ENCODE data around the gene CD22.

- TF ChIP-seq MYB (IDR thresholded peaks at IDR 0.05; ENCODE audit: borderline replicate concordance, low read depth, low read length) = no peak
- TF ChIP-seq FOS (IDR thresholded peaks at IDR 0.05; ENCODE audit: borderline replicate concordance, extremely low read depth, insufficient read length) = no peak
- no peak for TF ChIP-seq CTCF (IDR thresholded peaks at IDR 0.05 in 2 of 3, conservative IDR thresholded peaks at IDR 0.05 in 1 of 3; ENCODE audit: control insufficient read depth in 2 of 3, extremely low read depth in 1 of 3, insufficient read depth in 1 of 3, low read depth in 3 of 3, low read length in 3 of 3)
- TF ChIP-seq POLR2AphosphoS5 (IDR thresholded peaks at IDR 0.05; ENCODE audit: low read length) = no peak
- TF ChIP-seq EP300 (IDR thresholded peaks at IDR 0.05; ENCODE audit: borderline replicate concordance in 1 of 2, control insufficient read depth in 1 of 2, low read depth in 2 of 2, low read length in 2 of 2) = no peak
- no peak for TF ChIP-seq POLR2A (IDR thresholded peaks at IDR 0.05; ENCODE audit: low read depth, low read length)
- TF ChIP-seq RUNX3 (IDR thresholded peaks at IDR 0.05; ENCODE audit: low read length) = no peak
- TF ChIP-seq NR2C2 (IDR thresholded peaks at IDR 0.05; ENCODE audit: borderline replicate concordance, control insufficient read depth, insufficient read length, low read depth) = no peak
- no peak for TF ChIP-seq MXI1 (IDR thresholded peaks at IDR 0.05; ENCODE audit: low read depth, low read length)
- no peak for TF ChIP-seq MYC (IDR thresholded peaks at IDR 0.05; ENCODE audit: insufficient read depth, insufficient read length, insufficient replicate concordance, low read length, severe bottlenecking)
- TF ChIP-seq BACH1 (IDR thresholded peaks at IDR 0.05; ENCODE audit: borderline replicate concordance) = no peak
- no peak for TF ChIP-seq SMARCA5 (IDR thresholded peaks at IDR 0.05)
These were observed 51.6 kb downstream of the CD22 start for GRCh38 chr19:35380450-35381124.
